Activated naive CD4-positive, alpha-beta T cell treated with anti-CD3 and anti-CD28 coated beads for 36 hours (primary cell): Measurements from ENCODE around the gene PIN4. TPM values are rescaled to one million over a fixed set of nuclear protein-coding genes. Genes with fewer than 3 reads are reported as not detected.

Experiments used
- CTCF ChIA-PET: fragments of 350-600 bp; sonication (Branson Sonifier 250); formaldehyde crosslinking; loops from one replicate; lab custom pipeline; 2021; ENCODE audit warnings: antibody characterized with exemption; lab: Charles Lee
- DNase-seq: peaks from one replicate; pipeline ENCODE4 v3.0.0-alpha.2; 2020
- H3K27ac Mint-ChIP-seq: one replicate; pipeline ENCODE4 v1.8.0; 2021; ENCODE audit warnings: mild to moderate bottlenecking, mixed read lengths
- H3K27me3 Mint-ChIP-seq: one replicate; pipeline ENCODE4 v1.8.0; 2021; ENCODE audit warnings: low read depth, mixed read lengths
- H3K36me3 Mint-ChIP-seq: one replicate; pipeline ENCODE4 v1.8.0; 2021; ENCODE audit warnings: low read depth, mixed read lengths
- H3K4me1 Mint-ChIP-seq: one replicate; pipeline ENCODE4 v1.8.0; 2021; ENCODE audit warnings: low read depth, mixed read lengths
- H3K4me3 Mint-ChIP-seq: one replicate; pipeline ENCODE4 v1.8.0; 2021; ENCODE audit warnings: mild to moderate bottlenecking, moderate library complexity, mixed read lengths
- H3K9me3 Mint-ChIP-seq: one replicate; pipeline ENCODE4 v1.8.0; 2021; ENCODE audit warnings: mixed read lengths
- intact Hi-C: fragments of 100-400 bp; cut with micrococcal nuclease; formaldehyde crosslinking; loops from one replicate; pipeline ENCODE4 v1.15.1; 2023
- total RNA-seq, 2 experiments: library from RNA; stranded (reverse); gene quantifications; one replicate each; pipeline ENCODE4 v1.2.3, GENCODE V29; 2021

Gene PIN4
- total RNA-seq = 1 to 10 TPM; 5.6 to 8.0 TPM

- peak; percentile 91 for DNase-seq
- no peak within 1 kb of the TSS for H3K4me3 Mint-ChIP-seq
- H3K36me3 Mint-ChIP-seq = peaks cover 4% of the 10 kb centered on the region
- no peak within 1 kb of the TSS for H3K27ac Mint-ChIP-seq
- H3K4me1 Mint-ChIP-seq = peaks cover 11% of the 10 kb centered on the region
- intact Hi-C loops = loop anchor here (1.0 to 5.0 kb wide), 8 partner anchors 12 to 814 kb away; partner anchors contain the start of genes ERCC6L, RPS4X and TAF1
- CTCF ChIA-PET = interaction anchor here (1.1 to 1.4 kb wide), 2 partner anchors 88 to 96 kb away, joined by 3 to 4 read pairs; partner anchors contain the start of gene RPS4X
- no peaks in the 10 kb centered on the region for H3K27me3 Mint-ChIP-seq
- no peaks in the 10 kb centered on the region for H3K9me3 Mint-ChIP-seq
Measured at GRCh38 chrX:72181178-72182125, at the start of gene PIN4. Gene PIN4, plus strand, starts transcription at chrX:72181757. Its CDS starts 29 bp downstream, at chrX:72181786.

GRCh38 chrX:72132456-72132855 is 49.1 kb upstream of the PIN4 start:
- H3K9me3 Mint-ChIP-seq = no peaks in the 10 kb centered on the region
- no peak overlapping the region for H3K4me3 Mint-ChIP-seq
- H3K36me3 Mint-ChIP-seq = no peaks in the 10 kb centered on the region
- DNase-seq = no peak
- intact Hi-C loops = no loop called here
- peaks cover 33% of the 10 kb centered on the region for H3K27me3 Mint-ChIP-seq
- H3K4me1 Mint-ChIP-seq = peaks cover 2% of the 10 kb centered on the region
- no peak overlapping the region for H3K27ac Mint-ChIP-seq
- CTCF ChIA-PET = interaction anchor here (0.8 to 1.2 kb wide), 3 partner anchors 112 to 115 kb away, joined by 3 to 4 read pairs (median 4); no protein-coding TSS in a partner anchor

GRCh38 chrX:72133851-72134546 is 47.6 kb upstream of the PIN4 start:
- Mint-ChIP-seq H3K27me3 (peaks cover 31% of the 10 kb centered on the region), H3K4me3 (no peak overlapping the region), H3K27ac (no peak overlapping the region), H3K9me3 (no peaks in the 10 kb centered on the region), H3K4me1 (peaks cover 2% of the 10 kb centered on the region), H3K36me3 (no peaks in the 10 kb centered on the region)
- no peak for DNase-seq
- intact Hi-C loops = no loop called here
- CTCF ChIA-PET = no interaction called here

DNA sequence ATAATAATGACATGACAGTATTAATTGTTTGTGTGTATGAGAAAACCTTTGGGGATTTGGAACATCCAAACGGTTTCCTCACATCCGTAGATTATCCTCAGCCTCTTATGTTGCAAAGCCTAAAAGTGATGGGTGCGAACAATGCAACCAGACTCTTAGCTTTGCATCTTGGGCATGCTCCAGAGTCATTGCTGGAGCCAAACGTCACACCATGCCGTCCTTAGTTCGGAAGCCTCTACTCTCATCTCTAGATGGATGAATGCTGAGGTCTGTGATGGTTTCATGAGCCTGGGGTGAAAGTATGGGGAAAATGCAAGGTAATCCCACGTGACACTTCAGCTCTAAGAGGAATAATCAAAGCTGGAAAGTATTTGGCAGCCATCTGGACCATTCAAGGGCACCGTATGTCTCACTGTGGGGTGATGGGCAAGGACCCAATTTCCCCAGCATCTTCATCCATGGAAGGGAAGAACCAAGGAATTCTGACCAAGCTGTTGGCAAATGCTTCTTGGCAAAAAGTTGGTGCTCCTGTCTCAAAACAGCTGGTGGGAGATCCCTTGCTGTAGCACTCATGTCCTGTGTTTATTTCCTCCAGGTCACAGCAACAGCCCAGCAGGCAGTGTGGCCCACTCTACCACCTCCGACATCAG is 43.6 kb upstream of the PIN4 start:
- CTCF ChIA-PET = interaction anchor here (1.0 kb wide), 1 partner anchor 8 kb away, joined by 3 read pairs; no protein-coding TSS in a partner anchor
- DNase-seq = no peak
- Mint-ChIP-seq H3K27me3 (peaks cover 5% of the 10 kb centered on the region), H3K4me1 (peaks cover 10% of the 10 kb centered on the region), H3K4me3 (no peak overlapping the region), H3K9me3 (no peaks in the 10 kb centered on the region), H3K36me3 (no peaks in the 10 kb centered on the region), H3K27ac (no peak overlapping the region)
- intact Hi-C loops = no loop called here

DNA sequence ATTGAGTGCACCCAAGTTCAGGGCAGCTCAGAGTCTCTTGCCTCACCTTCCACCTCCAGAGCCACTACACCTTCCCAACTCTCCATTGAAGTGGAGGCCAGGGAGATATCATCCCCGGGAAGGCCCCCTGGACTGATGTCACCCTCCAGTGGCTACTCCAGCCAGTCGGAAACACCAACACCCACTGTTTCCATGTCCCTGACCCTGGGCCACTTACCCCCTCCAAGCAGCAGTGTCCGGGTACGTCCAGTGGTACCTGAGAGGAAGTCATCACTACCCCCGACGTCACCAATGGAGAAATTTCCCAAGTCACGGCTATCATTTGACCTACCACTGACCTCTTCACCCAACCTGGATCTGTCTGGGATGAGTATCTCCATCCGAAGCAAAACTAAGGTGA is 42.0 kb upstream of the PIN4 start:
- no peaks in the 10 kb centered on the region for H3K36me3 Mint-ChIP-seq
- H3K27me3 Mint-ChIP-seq = no peaks in the 10 kb centered on the region
- H3K4me3 Mint-ChIP-seq = no peak overlapping the region
- H3K27ac Mint-ChIP-seq = no peak overlapping the region
- intact Hi-C loops = no loop called here
- CTCF ChIA-PET = no interaction called here
- no peaks in the 10 kb centered on the region for H3K9me3 Mint-ChIP-seq
- no peak for DNase-seq
- H3K4me1 Mint-ChIP-seq = peaks cover 18% of the 10 kb centered on the region

GRCh38 chrX:72141372-72142004 is 40.1 kb upstream of the PIN4 start:
- Mint-ChIP-seq H3K4me1 (peaks cover 18% of the 10 kb centered on the region), H3K4me3 (no peak overlapping the region), H3K27ac (no peak overlapping the region), H3K27me3 (no peaks in the 10 kb centered on the region), H3K36me3 (no peaks in the 10 kb centered on the region), H3K9me3 (no peaks in the 10 kb centered on the region)
- intact Hi-C loops = no loop called here
- DNase-seq = no peak
- CTCF ChIA-PET = no interaction called here

DNA sequence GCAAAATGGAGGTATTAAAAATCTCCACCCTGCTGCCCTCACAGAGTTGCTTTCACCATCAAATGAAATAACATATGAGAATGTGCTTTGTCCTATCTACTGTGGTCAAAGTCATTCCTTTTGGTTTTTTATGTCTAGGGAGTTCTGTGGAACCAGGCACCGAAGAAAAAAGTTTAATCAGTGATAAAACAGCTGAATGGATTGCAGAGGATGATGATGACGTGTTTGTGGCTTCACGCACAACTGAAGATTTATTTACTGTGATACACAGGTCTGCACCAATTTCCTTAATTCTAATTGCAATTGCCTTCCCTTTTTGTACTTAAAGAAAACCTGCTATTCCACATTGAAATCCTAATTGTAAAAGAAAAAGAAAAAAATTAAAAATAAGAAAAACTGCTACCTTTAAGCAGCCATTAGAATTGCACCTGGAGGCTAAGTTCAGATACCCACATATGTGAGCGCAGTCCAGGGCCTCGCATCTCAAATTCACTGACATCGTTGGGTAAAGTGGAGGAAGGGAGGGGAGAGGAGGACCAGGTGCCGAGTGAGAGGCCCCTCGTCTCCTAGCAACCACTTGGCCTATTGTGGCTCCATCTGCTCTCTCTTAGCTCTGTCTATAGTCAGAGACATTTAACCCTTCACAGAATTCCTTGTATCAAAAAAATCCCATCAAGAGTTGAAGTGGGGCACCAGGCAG is 39.3 kb upstream of the PIN4 start:
- no peak overlapping the region for H3K27ac Mint-ChIP-seq

DNA sequence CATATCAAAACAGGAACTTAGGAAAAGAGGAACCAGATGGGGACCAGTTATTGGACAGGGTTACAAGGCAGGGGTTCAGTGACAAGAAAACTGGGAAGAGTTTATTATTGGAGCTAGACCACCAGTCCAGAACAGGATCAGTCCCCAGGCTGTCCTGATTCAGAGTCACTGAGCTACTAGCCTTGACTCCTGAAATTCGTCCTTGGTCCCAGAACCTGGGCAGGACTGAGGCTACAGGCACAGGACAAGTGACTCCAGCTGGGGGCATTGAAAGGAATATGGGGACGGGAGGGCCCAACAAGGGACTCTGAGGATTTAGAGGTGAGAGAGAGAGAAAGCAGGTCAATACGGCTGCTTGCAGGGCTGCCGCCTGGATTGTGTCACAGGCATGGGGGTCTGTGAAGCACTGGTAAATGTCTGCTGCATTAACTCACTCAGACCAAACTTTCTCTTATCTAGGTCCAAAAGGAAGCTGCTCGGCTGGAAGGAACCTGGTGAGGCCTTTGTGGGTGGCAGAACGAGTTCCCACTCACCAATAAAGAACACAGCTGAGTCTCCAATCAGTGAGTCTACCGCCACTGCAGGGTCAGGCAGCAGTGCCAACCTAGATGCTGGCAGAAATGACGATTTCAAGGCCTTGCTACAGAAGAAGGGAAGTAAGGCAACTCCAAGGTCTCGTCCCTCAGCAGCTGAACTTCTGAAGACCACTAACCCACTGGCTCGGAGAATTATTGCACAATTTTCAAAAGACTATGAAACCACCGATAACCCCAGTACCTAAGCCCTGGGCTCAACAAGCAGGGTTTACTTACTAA is 38.6 kb upstream of the PIN4 start:
- CTCF ChIA-PET = no interaction called here
- intact Hi-C loops = no loop called here
- H3K36me3 Mint-ChIP-seq = no peaks in the 10 kb centered on the region
- no peaks in the 10 kb centered on the region for H3K27me3 Mint-ChIP-seq
- peaks cover 18% of the 10 kb centered on the region for H3K4me1 Mint-ChIP-seq
- DNase-seq = no peak
- H3K27ac Mint-ChIP-seq = no peak overlapping the region
- no peak overlapping the region for H3K4me3 Mint-ChIP-seq
- no peaks in the 10 kb centered on the region for H3K9me3 Mint-ChIP-seq

More for the DNA sequence above, 39.3 kb upstream of the PIN4 start:
- Mint-ChIP-seq H3K4me3 (no peak overlapping the region), H3K4me1 (peaks cover 18% of the 10 kb centered on the region), H3K27me3 (no peaks in the 10 kb centered on the region), H3K36me3 (no peaks in the 10 kb centered on the region), H3K9me3 (no peaks in the 10 kb centered on the region)
- intact Hi-C loops = no loop called here
- CTCF ChIA-PET = no interaction called here
- DNase-seq = no peak

- H3K4me3 Mint-ChIP-seq = no peak overlapping the region
- no peak overlapping the region for H3K27ac Mint-ChIP-seq
- CTCF ChIA-PET = interaction anchor here (0.5 to 1.2 kb wide), 2 partner anchors 120 to 122 kb away, joined by 3 read pairs; no protein-coding TSS in a partner anchor
- H3K27me3 Mint-ChIP-seq = no peaks in the 10 kb centered on the region
- peaks cover 18% of the 10 kb centered on the region for H3K4me1 Mint-ChIP-seq
- H3K9me3 Mint-ChIP-seq = no peaks in the 10 kb centered on the region
- DNase-seq = no peak
- intact Hi-C loops = no loop called here
- H3K36me3 Mint-ChIP-seq = no peaks in the 10 kb centered on the region
Measured at GRCh38 chrX:72143609-72143907, 38.0 kb upstream of the PIN4 start.

- DNase-seq = no peak
- Mint-ChIP-seq H3K9me3 (no peaks in the 10 kb centered on the region), H3K4me3 (no peak overlapping the region), H3K27ac (no peak overlapping the region), H3K36me3 (no peaks in the 10 kb centered on the region), H3K27me3 (no peaks in the 10 kb centered on the region), H3K4me1 (peaks cover 18% of the 10 kb centered on the region)
- CTCF ChIA-PET = no interaction called here
- intact Hi-C loops = no loop called here
Measured at GRCh38 chrX:72145181-72145580, 36.4 kb upstream of the PIN4 start.

DNA sequence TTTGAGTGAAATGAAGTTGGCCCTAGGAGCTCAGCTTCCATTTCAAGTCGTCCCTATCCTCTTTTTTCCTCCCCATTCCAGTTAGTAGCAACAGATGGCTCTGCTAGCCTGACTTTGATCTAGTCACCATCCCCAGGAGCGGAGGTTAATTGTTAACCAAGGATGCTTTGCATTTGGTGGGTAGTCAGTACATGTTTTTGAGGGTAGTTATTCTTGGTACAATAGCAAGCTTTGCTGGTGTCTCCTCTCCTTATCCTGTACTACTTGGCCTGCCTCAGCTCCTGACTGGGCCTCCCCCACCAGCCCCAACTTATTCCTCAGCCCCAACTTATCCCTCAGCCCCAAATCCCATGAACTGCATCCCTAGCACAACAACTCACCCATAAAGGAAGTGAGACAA is 35.0 kb upstream of the PIN4 start:
- peaks cover 14% of the 10 kb centered on the region for H3K4me1 Mint-ChIP-seq
- no peak overlapping the region for H3K4me3 Mint-ChIP-seq
- no peaks in the 10 kb centered on the region for H3K9me3 Mint-ChIP-seq
- DNase-seq = no peak
- CTCF ChIA-PET = no interaction called here
- no peak overlapping the region for H3K27ac Mint-ChIP-seq
- intact Hi-C loops = no loop called here
- H3K36me3 Mint-ChIP-seq = no peaks in the 10 kb centered on the region
- H3K27me3 Mint-ChIP-seq = no peaks in the 10 kb centered on the region
